Measurements from ENCODE around the gene UBE2G1.

GRCh38 chr17:4334776-4335584 lies 31.5 kb downstream of the UBE2G1 start:
- TF ChIP-seq CTCF (IDR thresholded peaks at IDR 0.05) (no peak), POLR2A (IDR thresholded peaks at IDR 0.05) (no peak)

All from body of pancreas (tissue), 4 donors.